Measurements from ENCODE around the gene HNRNPH2. TPM values are rescaled to one million over a fixed set of nuclear protein-coding genes. Genes with fewer than 3 reads are reported as not detected.

The HNRNPH2 gene
- total and polyA plus RNA-seq, 2 experiments from 2014 or later, result 59.0 to 97.8 TPM

GRCh38 chrX:101377547-101377946 lies 30.5 kb upstream of the HNRNPH2 start:
- in situ Hi-C loops (cut with MboI), result no loop called here

GRCh38 chrX:101383679-101384205 lies 24.3 kb upstream of the HNRNPH2 start:
- in situ Hi-C loops (cut with MboI), result no loop called here
- H3F3A ChIP-seq (ENCODE audit: insufficient read depth), result no peaks in the 10 kb centered on the region
- no peaks in the 10 kb centered on the region for H3K9me2 ChIP-seq (ENCODE audit: insufficient read depth)
- H3K27me3 ChIP-seq (replicated peaks; ENCODE audit: insufficient read depth), result no peaks in the 10 kb centered on the region
- no peaks in the 10 kb centered on the region for H4K20me1 ChIP-seq (ENCODE audit: insufficient read depth)
- H3K4me3 ChIP-seq, result no peak overlapping the region
- H3K4me2 ChIP-seq (ENCODE audit: unreplicated experiment), result no peak overlapping the region
- 50 to 63% methylated on average over 4 of the region's 4 CpGs for WGBS, 2 experiments (ENCODE audit: low coverage in 1 of 2, low lambda C conversion rate in 2 of 2, missing lambda C conversion rate in 2 of 2)
- H3K9me3 ChIP-seq (ENCODE audit: low read depth), result no peaks in the 10 kb centered on the region
- H2AFZ ChIP-seq, result no peak overlapping the region
- H3K36me3 ChIP-seq (ENCODE audit: low read depth), result no peaks in the 10 kb centered on the region
- H3K4me1 ChIP-seq (ENCODE audit: insufficient read depth), result no peaks in the 10 kb centered on the region
- no peak overlapping the region for H3K27ac ChIP-seq
- no peak for DNase-seq
- no peaks in the 10 kb centered on the region for H3K79me2 ChIP-seq (ENCODE audit: insufficient read depth)
- no peak overlapping the region for H3K9ac ChIP-seq
- TF ChIP-seq EZH2phosphoT487 (IDR thresholded peaks at IDR 0.05; ENCODE audit: insufficient read depth, low read depth) (no peak), EZH2 (IDR thresholded peaks at IDR 0.05; ENCODE audit: insufficient read depth, poor library complexity, severe bottlenecking) (no peak)

More at GRCh38 chrX:101377547-101377946, 30.5 kb upstream of the HNRNPH2 start:
- Histone ChIP-seq H3K9ac (no peak overlapping the region), H3K36me3 (ENCODE audit: low read depth) (no peaks in the 10 kb centered on the region), H4K20me1 (ENCODE audit: insufficient read depth) (no peaks in the 10 kb centered on the region), H3F3A (ENCODE audit: insufficient read depth) (no peaks in the 10 kb centered on the region), H3K4me3 (no peak overlapping the region), H3K79me2 (ENCODE audit: insufficient read depth) (no peaks in the 10 kb centered on the region), H3K4me1 (ENCODE audit: insufficient read depth) (no peaks in the 10 kb centered on the region), H3K27me3 (replicated peaks; ENCODE audit: insufficient read depth) (no peaks in the 10 kb centered on the region), H3K27ac (no peak overlapping the region), H2AFZ (no peak overlapping the region), H3K9me3 (ENCODE audit: low read depth) (no peaks in the 10 kb centered on the region), H3K4me2 (ENCODE audit: unreplicated experiment) (no peak overlapping the region), H3K9me2 (ENCODE audit: insufficient read depth) (no peaks in the 10 kb centered on the region)
- no peak for DNase-seq
- TF ChIP-seq EZH2phosphoT487 (IDR thresholded peaks at IDR 0.05; ENCODE audit: insufficient read depth, low read depth) (no peak), EZH2 (IDR thresholded peaks at IDR 0.05; ENCODE audit: insufficient read depth, poor library complexity, severe bottlenecking) (no peak)
- 0 to 6% methylated on average over 1 of the region's 1 CpG for WGBS, 2 experiments (ENCODE audit: low coverage in 1 of 2, low lambda C conversion rate in 2 of 2, missing lambda C conversion rate in 2 of 2)

- no peak overlapping the region for H2AFZ ChIP-seq
- in situ Hi-C loops (cut with MboI), result no loop called here
- H3K27me3 ChIP-seq (replicated peaks; ENCODE audit: insufficient read depth), result no peaks in the 10 kb centered on the region
- no peaks in the 10 kb centered on the region for H4K20me1 ChIP-seq (ENCODE audit: insufficient read depth)
- no peaks in the 10 kb centered on the region for H3K9me3 ChIP-seq (ENCODE audit: low read depth)
- no peak for TF ChIP-seq EZH2phosphoT487 (IDR thresholded peaks at IDR 0.05; ENCODE audit: insufficient read depth, low read depth)
- TF ChIP-seq EZH2 (IDR thresholded peaks at IDR 0.05; ENCODE audit: insufficient read depth, poor library complexity, severe bottlenecking), result no peak
- H3K4me2 ChIP-seq (ENCODE audit: unreplicated experiment), result no peak overlapping the region
- DNase-seq, result no peak
- H3K27ac ChIP-seq, result no peak overlapping the region
- H3K36me3 ChIP-seq (ENCODE audit: low read depth), result no peaks in the 10 kb centered on the region
- WGBS, 2 experiments (ENCODE audit: low coverage in 1 of 2, low lambda C conversion rate in 2 of 2, missing lambda C conversion rate in 2 of 2), result 51 to 77% methylated on average over 6 of the region's 7 CpGs
- H3K9me2 ChIP-seq (ENCODE audit: insufficient read depth), result no peaks in the 10 kb centered on the region
- no peaks in the 10 kb centered on the region for H3K4me1 ChIP-seq (ENCODE audit: insufficient read depth)
- no peaks in the 10 kb centered on the region for H3F3A ChIP-seq (ENCODE audit: insufficient read depth)
- H3K79me2 ChIP-seq (ENCODE audit: insufficient read depth), result no peaks in the 10 kb centered on the region
- H3K4me3 ChIP-seq, result no peak overlapping the region
- H3K9ac ChIP-seq, result no peak overlapping the region
These were observed 22.9 kb upstream of the HNRNPH2 start for GRCh38 chrX:101385026-101385684.

- no peaks in the 10 kb centered on the region for H3K27me3 ChIP-seq (replicated peaks; ENCODE audit: insufficient read depth)
- no peaks in the 10 kb centered on the region for H3K9me2 ChIP-seq (ENCODE audit: insufficient read depth)
- H2AFZ ChIP-seq, result no peak within 1 kb of the TSS
- H4K20me1 ChIP-seq (ENCODE audit: insufficient read depth), result no peaks in the 10 kb centered on the region
- H3F3A ChIP-seq (ENCODE audit: insufficient read depth), result no peaks in the 10 kb centered on the region
- H3K4me1 ChIP-seq (ENCODE audit: insufficient read depth), result no peaks in the 10 kb centered on the region
- TF ChIP-seq EZH2phosphoT487 (IDR thresholded peaks at IDR 0.05; ENCODE audit: insufficient read depth, low read depth) (no peak), EZH2 (IDR thresholded peaks at IDR 0.05; ENCODE audit: insufficient read depth, poor library complexity, severe bottlenecking) (no peak)
- no peaks in the 10 kb centered on the region for H3K36me3 ChIP-seq (ENCODE audit: low read depth)
- H3K79me2 ChIP-seq (ENCODE audit: insufficient read depth), result peaks cover under 1% of the 10 kb centered on the region
- no peak within 1 kb of the TSS for H3K4me3 ChIP-seq
- H3K4me2 ChIP-seq (ENCODE audit: unreplicated experiment), result no peak within 1 kb of the TSS
- H3K9ac ChIP-seq, result no peak within 1 kb of the TSS
- no peak for DNase-seq
- H3K9me3 ChIP-seq (ENCODE audit: low read depth), result no peaks in the 10 kb centered on the region
- in situ Hi-C loops (cut with MboI), result no loop called here
- no peak within 1 kb of the TSS for H3K27ac ChIP-seq
- 57 to 58% methylated on average over 7 to 9 of the region's 9 CpGs for WGBS, 2 experiments (ENCODE audit: low coverage in 1 of 2, low lambda C conversion rate in 2 of 2, missing lambda C conversion rate in 2 of 2)
These were observed 22.1 kb upstream of the HNRNPH2 start, which contains the start of gene BTK for GRCh38 chrX:101385795-101386541. Gene BTK (minus strand): TSS chrX:101386191. CDS start chrX:101375284, 10,907 bp downstream.

All from GM23248 (cell line).